Measurements from ENCODE around the gene PKD1L1.

DNA sequence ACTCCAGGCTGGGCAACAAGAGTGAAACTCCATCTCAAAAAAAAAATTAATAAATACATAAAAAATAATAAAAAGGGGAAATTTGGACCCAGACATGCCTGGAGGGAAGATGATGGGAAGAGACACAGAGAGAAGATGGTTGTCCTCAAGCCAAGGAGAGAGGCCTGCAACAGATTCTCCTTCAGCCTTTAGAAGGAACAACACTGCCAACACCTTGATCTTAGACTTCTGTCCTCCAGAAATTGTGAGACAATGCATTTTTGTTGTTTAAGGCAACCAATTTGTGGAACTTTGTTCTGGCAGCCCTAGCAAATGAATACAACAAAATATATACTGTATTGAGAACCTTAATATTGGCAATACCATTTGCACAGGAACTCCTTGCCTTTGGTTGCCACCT, 186.1 kb downstream of the PKD1L1 start:
- TF ChIP-seq NFIC (IDR thresholded peaks at IDR 0.05) (no peak), EP300 (IDR thresholded peaks at IDR 0.05; ENCODE audit: borderline replicate concordance) (no peak), EGR1 (IDR thresholded peaks at IDR 0.05) (no peak), CEBPB (IDR thresholded peaks at IDR 0.05) (no peak)
- TF ChIP-seq, protein P1, sequence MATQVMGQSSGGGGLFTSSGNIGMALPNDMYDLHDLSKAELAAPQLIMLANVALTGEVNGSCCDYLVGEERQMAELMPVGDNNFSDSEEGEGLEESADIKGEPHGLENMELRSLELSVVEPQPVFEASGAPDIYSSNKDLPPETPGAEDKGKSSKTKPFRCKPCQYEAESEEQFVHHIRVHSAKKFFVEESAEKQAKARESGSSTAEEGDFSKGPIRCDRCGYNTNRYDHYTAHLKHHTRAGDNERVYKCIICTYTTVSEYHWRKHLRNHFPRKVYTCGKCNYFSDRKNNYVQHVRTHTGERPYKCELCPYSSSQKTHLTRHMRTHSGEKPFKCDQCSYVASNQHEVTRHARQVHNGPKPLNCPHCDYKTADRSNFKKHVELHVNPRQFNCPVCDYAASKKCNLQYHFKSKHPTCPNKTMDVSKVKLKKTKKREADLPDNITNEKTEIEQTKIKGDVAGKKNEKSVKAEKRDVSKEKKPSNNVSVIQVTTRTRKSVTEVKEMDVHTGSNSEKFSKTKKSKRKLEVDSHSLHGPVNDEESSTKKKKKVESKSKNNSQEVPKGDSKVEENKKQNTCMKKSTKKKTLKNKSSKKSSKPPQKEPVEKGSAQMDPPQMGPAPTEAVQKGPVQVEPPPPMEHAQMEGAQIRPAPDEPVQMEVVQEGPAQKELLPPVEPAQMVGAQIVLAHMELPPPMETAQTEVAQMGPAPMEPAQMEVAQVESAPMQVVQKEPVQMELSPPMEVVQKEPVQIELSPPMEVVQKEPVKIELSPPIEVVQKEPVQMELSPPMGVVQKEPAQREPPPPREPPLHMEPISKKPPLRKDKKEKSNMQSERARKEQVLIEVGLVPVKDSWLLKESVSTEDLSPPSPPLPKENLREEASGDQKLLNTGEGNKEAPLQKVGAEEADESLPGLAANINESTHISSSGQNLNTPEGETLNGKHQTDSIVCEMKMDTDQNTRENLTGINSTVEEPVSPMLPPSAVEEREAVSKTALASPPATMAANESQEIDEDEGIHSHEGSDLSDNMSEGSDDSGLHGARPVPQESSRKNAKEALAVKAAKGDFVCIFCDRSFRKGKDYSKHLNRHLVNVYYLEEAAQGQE (IDR thresholded peaks at IDR 0.05; ENCODE audit: low read depth) = no peak
